DND-41 (cell line): Measurements from ENCODE around the gene NAPB.

ENCODE experiments used
- ATAC-seq: fragments of 200-7000 bp; cut with Tn5 transposase; 3 replicates; pipeline ENCODE4 v1.9.1; 2021; ENCODE audit warnings: low read depth; ENCODE audit not compliant: insufficient read depth
- DNase-seq: peaks from one replicate; pipeline ENCODE4 v3.0.0-alpha.2; 2020
- H2AFZ ChIP-seq: 2 replicates; pipeline ENCODE4 v1.6.0; 2012; ENCODE audit warnings: low read depth, low read length
- H3K27ac ChIP-seq: 2 replicates; pipeline ENCODE4 v1.5.1; 2012; ENCODE audit warnings: low read length, inconsistent platforms
- H3K27me3 ChIP-seq: fragments of 200-600 bp; sonication (generic); 2 replicates; pipeline ENCODE4 v1.6.0; 2012; ENCODE audit warnings: low read length, mild to moderate bottlenecking, inconsistent platforms; ENCODE audit not compliant: insufficient read depth, poor library complexity
- H3K36me3 ChIP-seq: 2 replicates; pipeline ENCODE4 v1.5.1; 2012; ENCODE audit warnings: low read length, inconsistent platforms; ENCODE audit not compliant: insufficient read depth
- H3K4me1 ChIP-seq: 2 replicates; pipeline ENCODE4 v1.5.1; 2012; ENCODE audit warnings: mild to moderate bottlenecking, low read length; ENCODE audit not compliant: insufficient read depth
- H3K4me2 ChIP-seq: 2 replicates; pipeline ENCODE4 v1.6.0; 2012; ENCODE audit warnings: mild to moderate bottlenecking, moderate library complexity, low read length, inconsistent platforms; ENCODE audit not compliant: insufficient read depth
- H3K4me3 ChIP-seq, 2 experiments: fragments of 200-600 bp in 1 of 2; shearing (Covaris generic) in 1 of 2; 2 replicates each; pipeline ENCODE4 v1.5.1; 2012 to 2016; ENCODE audit warnings: inconsistent platforms in 2 of 2, low read length in 2 of 2, mild to moderate bottlenecking in 2 of 2, low read depth in 1 of 2, moderate library complexity in 1 of 2
- H3K79me2 ChIP-seq: 2 replicates; pipeline ENCODE4 v1.6.0; 2012; ENCODE audit warnings: low read length, inconsistent platforms; ENCODE audit not compliant: insufficient read depth
- H3K9ac ChIP-seq: 2 replicates; pipeline ENCODE4 v1.6.0; 2012; ENCODE audit warnings: low read depth, mild to moderate bottlenecking, inconsistent platforms, low read length, moderate library complexity
- H3K9me3 ChIP-seq: 2 replicates; pipeline ENCODE4 v1.5.1; 2012; ENCODE audit warnings: low read length, moderate library complexity, mild to moderate bottlenecking, inconsistent platforms; ENCODE audit not compliant: insufficient read depth, severe bottlenecking
- H4K20me1 ChIP-seq: 2 replicates; pipeline ENCODE4 v1.6.0; 2012; ENCODE audit warnings: low read length; ENCODE audit not compliant: insufficient read depth
- CTCF ChIP-seq: IDR thresholded peaks from 2 replicates; pipeline ENCODE4 v1.5.1; 2012; ENCODE audit warnings: borderline replicate concordance, low read length, moderate library complexity, mild to moderate bottlenecking; ENCODE audit not compliant: poor library complexity, severe bottlenecking; ENCODE audit errors: extremely low read depth
- EZH2 ChIP-seq: IDR thresholded peaks from 3 replicates; pipeline ENCODE4 v1.6.1; 2012; ENCODE audit warnings: borderline replicate concordance, low read depth, mild to moderate bottlenecking, moderate library complexity, low read length, inconsistent platforms; ENCODE audit not compliant: severe bottlenecking

The NAPB gene

GRCh38 chr20:23417861-23418260 lies 3.4 kb downstream of the NAPB start:
- TF ChIP-seq CTCF = no peak
- TF ChIP-seq EZH2 = no peak
- Histone ChIP-seq H3K4me1 (peaks cover 30% of the 10 kb centered on the region), H3K4me3 (no peak overlapping the region), H3K4me2 (no peak overlapping the region), H3K79me2 (peaks cover 80% of the 10 kb centered on the region), H4K20me1 (peaks cover 21% of the 10 kb centered on the region; the same call in 1 of the 2 replicates), H3K36me3 (no peaks in the 10 kb centered on the region; the same call in 1 of the 2 replicates), H3K27me3 (no peaks in the 10 kb centered on the region), H3K9me3 (no peaks in the 10 kb centered on the region), H2AFZ (no peak overlapping the region), H3K27ac (no peak overlapping the region), H3K9ac (no peak overlapping the region)
- no peak for DNase-seq
- ATAC-seq = no peak

DNA sequence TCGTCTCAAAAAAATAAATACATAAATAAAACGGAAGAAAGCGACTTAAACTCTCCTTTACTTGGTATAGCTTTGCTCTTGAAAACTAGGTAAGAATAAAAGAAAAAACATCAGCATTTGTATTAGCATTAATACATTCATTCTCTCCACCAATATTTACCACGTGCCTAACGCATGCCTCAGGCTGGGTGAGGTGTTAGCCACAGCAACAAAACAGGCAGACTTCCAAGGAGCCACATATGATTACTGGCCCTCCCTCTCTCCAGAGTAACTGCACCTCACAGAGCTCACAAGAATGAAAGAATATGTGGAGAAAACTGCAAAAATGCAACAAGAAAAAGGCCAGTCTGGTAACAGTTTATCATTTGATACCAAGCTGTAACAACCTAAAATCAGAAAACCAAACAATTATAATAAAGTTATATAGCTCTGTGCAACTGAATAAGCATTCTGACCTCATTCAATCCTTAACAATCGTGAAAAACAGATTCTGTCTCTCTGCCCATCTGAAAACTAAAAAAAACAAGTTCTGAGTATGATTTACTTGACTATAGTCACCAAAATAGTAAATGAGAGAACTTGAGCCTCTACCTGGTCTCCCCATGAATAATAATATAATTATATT lies 5.2 kb downstream of the NAPB start:
- Histone ChIP-seq H3K36me3 (no peaks in the 10 kb centered on the region; the same call in 1 of the 2 replicates), H3K4me3 (no peak overlapping the region), H2AFZ (no peak overlapping the region), H3K27me3 (no peaks in the 10 kb centered on the region), H3K9me3 (no peaks in the 10 kb centered on the region), H3K4me2 (no peak overlapping the region), H4K20me1 (peaks cover 32% of the 10 kb centered on the region; the same call in 1 of the 2 replicates), H3K4me1 (peaks cover 21% of the 10 kb centered on the region), H3K27ac (no peak overlapping the region), H3K79me2 (peaks cover 95% of the 10 kb centered on the region), H3K9ac (no peak overlapping the region)
- DNase-seq = no peak
- ATAC-seq = no peak
- no peak for TF ChIP-seq CTCF
- TF ChIP-seq EZH2 = no peak

DNA sequence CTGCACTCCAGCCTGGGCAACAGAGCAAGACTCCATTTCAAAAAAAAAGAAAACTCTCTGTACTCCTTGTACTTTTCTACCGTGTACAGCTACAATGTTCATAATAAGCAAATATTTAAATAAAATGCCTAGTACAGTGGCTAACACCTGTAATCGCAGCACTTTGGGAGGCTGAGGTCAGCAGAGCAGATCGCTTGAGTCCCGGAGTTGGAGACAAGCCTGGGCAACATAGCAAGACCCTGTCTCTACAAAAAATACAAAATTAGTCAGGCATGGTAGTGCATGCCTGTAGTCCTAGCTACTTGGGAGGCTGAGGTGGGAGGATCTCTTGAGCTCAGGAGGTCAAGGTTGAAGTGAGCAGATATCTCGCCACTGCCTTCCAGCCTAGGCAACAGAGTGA lies 5.7 kb downstream of the NAPB start:
- H3K9me3 ChIP-seq = no peaks in the 10 kb centered on the region
- H3K27me3 ChIP-seq = no peaks in the 10 kb centered on the region
- H3K27ac ChIP-seq = no peak overlapping the region
- no peak for TF ChIP-seq EZH2
- TF ChIP-seq CTCF = no peak
- peaks cover 21% of the 10 kb centered on the region for H3K4me1 ChIP-seq
- no peaks in the 10 kb centered on the region; the same call in 1 of the 2 replicates for H3K36me3 ChIP-seq
- H3K79me2 ChIP-seq = peaks cover 95% of the 10 kb centered on the region
- no peak overlapping the region for H3K9ac ChIP-seq
- H4K20me1 ChIP-seq = peaks cover 36% of the 10 kb centered on the region; the same call in 1 of the 2 replicates
- DNase-seq (no peak), ATAC-seq (no peak)
- H3K4me2 ChIP-seq = no peak overlapping the region
- H3K4me3 ChIP-seq = no peak overlapping the region
- no peak overlapping the region for H2AFZ ChIP-seq
